Measurements from ENCODE around the gene NTS.

The NTS gene

GRCh38 chr12:85894653-85895052 lies 20.6 kb downstream of the NTS start:
- Histone ChIP-seq H3K9ac (ENCODE audit: low read depth, low read length, poor library complexity, severe bottlenecking) (no peak overlapping the region), H3K79me2 (ENCODE audit: insufficient read depth, low read length) (no peaks in the 10 kb centered on the region)

GRCh38 chr12:85920324-85920947 lies 46.3 kb downstream of the NTS start:
- H3K9ac ChIP-seq (ENCODE audit: low read depth, low read length, poor library complexity, severe bottlenecking): no peak overlapping the region
- H2AFZ ChIP-seq (ENCODE audit: low read length): 0 out of 2 replicates have a peak overlapping the region, but pooled peaks have one; percentile 41
- H3K36me3 ChIP-seq (ENCODE audit: insufficient read depth, low read length): no peaks in the 10 kb centered on the region
- no peak overlapping the region for H3K4me3 ChIP-seq (ENCODE audit: low read length, poor library complexity, severe bottlenecking)
- no peaks in the 10 kb centered on the region for H3K79me2 ChIP-seq (ENCODE audit: insufficient read depth, low read length)
- no peaks in the 10 kb centered on the region for H3K27me3 ChIP-seq (ENCODE audit: insufficient read depth, low read length, poor library complexity, severe bottlenecking)
- TF ChIP-seq CTCF (conservative IDR thresholded peaks at IDR 0.05; ENCODE audit: low read length) (peak; percentile 72), EZH2phosphoT487 (IDR thresholded peaks at IDR 0.05; ENCODE audit: borderline replicate concordance) (no peak)
- H3K4me1 ChIP-seq (ENCODE audit: insufficient read depth, low read length, poor library complexity, severe bottlenecking): no peaks in the 10 kb centered on the region
- H4K20me1 ChIP-seq (ENCODE audit: insufficient read depth, low read length, poor library complexity, severe bottlenecking): no peaks in the 10 kb centered on the region
- H3K4me2 ChIP-seq (ENCODE audit: low read depth, low read length, poor library complexity, severe bottlenecking): no peak overlapping the region
- no peaks in the 10 kb centered on the region for H3K9me2 ChIP-seq (replicated peaks; ENCODE audit: low read depth, low read length)
- no peaks in the 10 kb centered on the region for H3F3A ChIP-seq (ENCODE audit: low read depth)
- no peaks in the 10 kb centered on the region for H3K9me3 ChIP-seq (ENCODE audit: insufficient read depth, low read depth, low read length)

More at GRCh38 chr12:85894653-85895052, 20.6 kb downstream of the NTS start:
- no peaks in the 10 kb centered on the region for H3K9me2 ChIP-seq (replicated peaks; ENCODE audit: low read depth, low read length)
- H3F3A ChIP-seq (ENCODE audit: low read depth): no peaks in the 10 kb centered on the region
- no peaks in the 10 kb centered on the region for H4K20me1 ChIP-seq (ENCODE audit: insufficient read depth, low read length, poor library complexity, severe bottlenecking)
- no peak for TF ChIP-seq EZH2phosphoT487 (IDR thresholded peaks at IDR 0.05; ENCODE audit: borderline replicate concordance)
- no peak for TF ChIP-seq CTCF (conservative IDR thresholded peaks at IDR 0.05; ENCODE audit: low read length)
- H3K4me2 ChIP-seq (ENCODE audit: low read depth, low read length, poor library complexity, severe bottlenecking): no peak overlapping the region
- no peaks in the 10 kb centered on the region for H3K4me1 ChIP-seq (ENCODE audit: insufficient read depth, low read length, poor library complexity, severe bottlenecking)
- no peak overlapping the region for H3K4me3 ChIP-seq (ENCODE audit: low read length, poor library complexity, severe bottlenecking)
- H2AFZ ChIP-seq (ENCODE audit: low read length): no peak overlapping the region
- no peaks in the 10 kb centered on the region for H3K27me3 ChIP-seq (ENCODE audit: insufficient read depth, low read length, poor library complexity, severe bottlenecking)
- no peaks in the 10 kb centered on the region for H3K36me3 ChIP-seq (ENCODE audit: insufficient read depth, low read length)
- H3K9me3 ChIP-seq (ENCODE audit: insufficient read depth, low read depth, low read length): no peaks in the 10 kb centered on the region

- Histone ChIP-seq H3K4me2 (ENCODE audit: low read depth, low read length, poor library complexity, severe bottlenecking) (no peak overlapping the region), H3F3A (ENCODE audit: low read depth) (no peaks in the 10 kb centered on the region), H3K9ac (ENCODE audit: low read depth, low read length, poor library complexity, severe bottlenecking) (no peak overlapping the region), H3K36me3 (ENCODE audit: insufficient read depth, low read length) (no peaks in the 10 kb centered on the region), H3K79me2 (ENCODE audit: insufficient read depth, low read length) (no peaks in the 10 kb centered on the region), H3K27me3 (ENCODE audit: insufficient read depth, low read length, poor library complexity, severe bottlenecking) (no peaks in the 10 kb centered on the region), H3K4me3 (ENCODE audit: low read length, poor library complexity, severe bottlenecking) (no peak overlapping the region), H3K4me1 (ENCODE audit: insufficient read depth, low read length, poor library complexity, severe bottlenecking) (no peaks in the 10 kb centered on the region), H3K9me2 (replicated peaks; ENCODE audit: low read depth, low read length) (no peaks in the 10 kb centered on the region), H2AFZ (ENCODE audit: low read length) (no peak overlapping the region), H4K20me1 (ENCODE audit: insufficient read depth, low read length, poor library complexity, severe bottlenecking) (no peaks in the 10 kb centered on the region), H3K9me3 (ENCODE audit: insufficient read depth, low read depth, low read length) (no peaks in the 10 kb centered on the region)
- peak; percentile 79 for TF ChIP-seq CTCF (conservative IDR thresholded peaks at IDR 0.05; ENCODE audit: low read length)
- TF ChIP-seq EZH2phosphoT487 (IDR thresholded peaks at IDR 0.05; ENCODE audit: borderline replicate concordance): no peak
Observed at GRCh38 chr12:85923767-85924331, 49.8 kb downstream of the NTS start.
